ENCODE measurements around the gene RTL9.

RTL9 gene

GRCh38 chrX:110407910-110408545 is 49.4 kb downstream of the RTL9 start:
- DNase-seq, result peak; percentile 46 to 48
